IMR-90 (cell line): ENCODE results near the gene ZNF423. TPM values are rescaled to one million over a fixed set of nuclear protein-coding genes. Genes with fewer than 3 reads are reported as not detected.

Source experiments
- ATAC-seq: fragments of 200-7000 bp; cut with Tn5 transposase; 2 replicates; pipeline ENCODE4 v1.9.1; 2020; ENCODE audit warnings: low read depth, mild to moderate bottlenecking, moderate library complexity
- BruUV-seq: library from RNA; stranded (reverse); fragments of 400-500 nt; replicated peaks from 2 replicates; lab custom pipeline; 2021; lab: Mats Ljungman, UMichigan
- CTCF ChIA-PET: fragments of 300-600 bp; formaldehyde crosslinking; extraction: SDS; loops from one replicate; lab custom pipeline; 2021; ENCODE audit warnings: antibody characterized with exemption; lab: Yijun Ruan, JAX
- POLR2A ChIA-PET: fragments of 300-600 bp; sonication (Branson Sonifier 250); formaldehyde crosslinking; loops from one replicate; lab custom pipeline; 2022; ENCODE audit warnings: antibody characterized with exemption; ENCODE audit not compliant: unreplicated experiment; lab: Charles Lee
- DNase-seq: peaks from one replicate; pipeline ENCODE4 v3.0.0; 2013
- H2AFZ ChIP-seq: replicated peaks from 2 replicates; pipeline ENCODE3; 2013; ENCODE audit warnings: low read length, mild to moderate bottlenecking; ENCODE audit not compliant: poor library complexity
- H2AK5ac ChIP-seq: 2 replicates; pipeline ENCODE4 v1.6.1; 2013; ENCODE audit warnings: low read depth, low read length, inconsistent platforms
- H2AK9ac ChIP-seq: replicated peaks from 2 replicates; pipeline ENCODE3; 2013; ENCODE audit warnings: mild to moderate bottlenecking, low read depth, low read length, moderate library complexity; ENCODE audit not compliant: poor library complexity
- H2BK120ac ChIP-seq: 2 replicates; pipeline ENCODE4 v1.6.1; 2013; ENCODE audit warnings: low read depth, low read length, inconsistent platforms
- H2BK15ac ChIP-seq: 3 replicates; pipeline ENCODE4 v1.6.1; 2013; ENCODE audit warnings: low read depth, low read length, inconsistent platforms
- H2BK20ac ChIP-seq: 2 replicates; pipeline ENCODE4 v1.6.1; 2013; ENCODE audit warnings: low read depth, mild to moderate bottlenecking, inconsistent platforms, low read length, moderate library complexity
- H2BK5ac ChIP-seq: 2 replicates; pipeline ENCODE4 v1.6.1; 2013; ENCODE audit warnings: mild to moderate bottlenecking, low read depth, low read length, inconsistent platforms; ENCODE audit not compliant: poor library complexity, severe bottlenecking
- H3K14ac ChIP-seq: replicated peaks from 2 replicates; pipeline ENCODE4 v1.6.1; 2013; ENCODE audit warnings: low read depth, low read length, inconsistent platforms
- H3K18ac ChIP-seq: 2 replicates; pipeline ENCODE4 v1.6.1; 2013; ENCODE audit warnings: low read depth, low read length, control low read depth
- H3K23ac ChIP-seq: 2 replicates; pipeline ENCODE4 v1.6.1; 2013; ENCODE audit warnings: low read depth, low read length, inconsistent platforms
- H3K27ac ChIP-seq: 2 replicates; pipeline ENCODE4 v1.5.1; 2013; ENCODE audit warnings: mild to moderate bottlenecking, control low read depth, low read length; ENCODE audit not compliant: insufficient read depth
- H3K27me3 ChIP-seq: 2 replicates; pipeline ENCODE4 v1.6.1; 2013; ENCODE audit warnings: low read length; ENCODE audit not compliant: control insufficient read depth, insufficient read depth
- H3K36me3 ChIP-seq: 2 replicates; pipeline ENCODE4 v1.6.1; 2013; ENCODE audit warnings: low read length, mixed read lengths; ENCODE audit not compliant: control insufficient read depth, insufficient read depth
- H3K4ac ChIP-seq: 2 replicates; pipeline ENCODE4 v1.6.1; 2013; ENCODE audit warnings: low read depth, low read length, inconsistent platforms
- H3K4me1 ChIP-seq: 2 replicates; pipeline ENCODE4 v1.6.1; 2013; ENCODE audit warnings: low read length, mixed read lengths; ENCODE audit not compliant: control insufficient read depth, insufficient read depth
- H3K4me2 ChIP-seq: 2 replicates; pipeline ENCODE4 v1.6.1; 2013; ENCODE audit warnings: low read depth, mild to moderate bottlenecking, control low read depth, low read length, moderate library complexity
- H3K4me3 ChIP-seq: 2 replicates; pipeline ENCODE4 v1.5.1; 2013; ENCODE audit warnings: low read depth, mild to moderate bottlenecking, control low read depth, low read length, moderate library complexity; ENCODE audit not compliant: insufficient read depth
- H3K56ac ChIP-seq: 2 replicates; pipeline ENCODE4 v1.6.1; 2013; ENCODE audit warnings: low read length, inconsistent platforms; ENCODE audit not compliant: insufficient read depth; ENCODE audit errors: extremely low read depth
- H3K79me1 ChIP-seq, 2 experiments: 2 replicates each; pipeline ENCODE4 v1.6.1; 2013; ENCODE audit warnings: low read length in 2 of 2, inconsistent platforms in 1 of 2, low read depth in 1 of 2
- H3K9ac ChIP-seq: 2 replicates; pipeline ENCODE4 v1.6.1; 2013; ENCODE audit warnings: low read depth, low read length, control low read depth
- H3K9me1 ChIP-seq: 2 replicates; pipeline ENCODE4 v1.6.1; 2013; ENCODE audit warnings: low read length, inconsistent platforms; ENCODE audit not compliant: insufficient read depth
- H3K9me3 ChIP-seq: 2 replicates; pipeline ENCODE4 v1.6.1; 2013; ENCODE audit warnings: low read length; ENCODE audit not compliant: control insufficient read depth, insufficient read depth
- H4K20me1 ChIP-seq: 2 replicates; pipeline ENCODE4 v1.6.1; 2013; ENCODE audit warnings: low read length, inconsistent platforms; ENCODE audit not compliant: insufficient read depth
- H4K5ac ChIP-seq: 2 replicates; pipeline ENCODE4 v1.6.1; 2013; ENCODE audit warnings: mild to moderate bottlenecking, low read depth, low read length, control low read depth
- H4K8ac ChIP-seq, 2 experiments: 2 replicates each; pipeline ENCODE4 v1.6.1; 2013; ENCODE audit warnings: low read depth in 2 of 2, low read length in 2 of 2, control low read depth in 1 of 2, inconsistent platforms in 1 of 2
- H4K91ac ChIP-seq: 2 replicates; pipeline ENCODE4 v1.6.1; 2013; ENCODE audit warnings: low read depth, low read length, inconsistent platforms; ENCODE audit not compliant: insufficient read depth
- BHLHE40 ChIP-seq: fragments of 150-350 bp; IDR thresholded peaks from 2 replicates; pipeline ENCODE4 v1.6.1; 2016; ENCODE audit warnings: mild to moderate bottlenecking, low read depth, low read length
- CEBPB ChIP-seq: IDR thresholded peaks from 2 replicates; pipeline ENCODE4 v1.6.1; 2012; ENCODE audit warnings: low read depth, low read length, improper control_type of control experiment
- CHD1 ChIP-seq: IDR thresholded peaks from 2 replicates; pipeline ENCODE4 v1.6.1; 2012; ENCODE audit warnings: low read depth, low read length, improper control_type of control experiment
- CTCF ChIP-seq: conservative IDR thresholded peaks from 2 replicates; pipeline ENCODE4 v1.5.1; 2012; ENCODE audit warnings: mild to moderate bottlenecking, low read depth, low read length, improper control_type of control experiment
- ELK1 ChIP-seq: fragments of 150-350 bp; IDR thresholded peaks from 2 replicates; pipeline ENCODE4 v1.6.1; 2016; ENCODE audit warnings: low read depth, mild to moderate bottlenecking, low read length, moderate library complexity, borderline replicate concordance
- FOS ChIP-seq: fragments of 150-350 bp; IDR thresholded peaks from 2 replicates; pipeline ENCODE4 v1.6.1; 2016; ENCODE audit warnings: low read depth, low read length
- MAFK ChIP-seq: IDR thresholded peaks from 2 replicates; pipeline ENCODE4 v1.6.1; 2012; ENCODE audit warnings: low read depth, low read length, improper control_type of control experiment
- MAZ ChIP-seq: IDR thresholded peaks from 2 replicates; pipeline ENCODE4 v1.6.1; 2012; ENCODE audit warnings: low read depth, mild to moderate bottlenecking, low read length, improper control_type of control experiment, moderate library complexity, borderline replicate concordance
- MXI1 ChIP-seq: IDR thresholded peaks from 2 replicates; pipeline ENCODE4 v1.6.1; 2012; ENCODE audit warnings: low read depth, mild to moderate bottlenecking, low read length, moderate library complexity, borderline replicate concordance
- NFE2L2 ChIP-seq: fragments of 150-350 bp; IDR thresholded peaks from 2 replicates; pipeline ENCODE4 v1.6.1; 2016; ENCODE audit warnings: low read depth, mild to moderate bottlenecking, low read length
- POLR2A ChIP-seq: IDR thresholded peaks from 2 replicates; pipeline ENCODE4 v1.6.1; 2012; ENCODE audit warnings: mild to moderate bottlenecking, low read depth, low read length
- RAD21 ChIP-seq: IDR thresholded peaks from 2 replicates; pipeline ENCODE4 v1.6.1; 2012; ENCODE audit warnings: low read length, improper control_type of control experiment
- RCOR1 ChIP-seq: IDR thresholded peaks from 2 replicates; pipeline ENCODE4 v1.6.1; 2012; ENCODE audit warnings: mild to moderate bottlenecking, low read length, improper control_type of control experiment; ENCODE audit not compliant: insufficient replicate concordance
- RFX5 ChIP-seq: IDR thresholded peaks from 2 replicates; pipeline ENCODE4 v1.8.0; 2012; ENCODE audit warnings: low read depth, mild to moderate bottlenecking, low read length, moderate library complexity
- SMC3 ChIP-seq: fragments of 150-350 bp; IDR thresholded peaks from 2 replicates; pipeline ENCODE4 v1.6.1; 2016; ENCODE audit warnings: low read depth, mild to moderate bottlenecking, antibody characterized with exemption, low read length, moderate library complexity
- USF2 ChIP-seq: fragments of 150-350 bp; IDR thresholded peaks from 2 replicates; pipeline ENCODE4 v1.6.1; 2017; ENCODE audit warnings: mild to moderate bottlenecking, antibody characterized with exemption, low read length, low read depth
- WGBS, 2 experiments: methylation state at CpG; one replicate each; pipeline versions ENCODE4 v1.1.5 to v1.1.7; 2013; ENCODE audit warnings: missing lambda C conversion rate in 2 of 2; ENCODE audit not compliant: insufficient read length in 1 of 2; ENCODE audit errors: extremely low coverage in 2 of 2; 5-methylcytosine and 5-hydroxymethylcytosine counted together
- dilution Hi-C: fragments of 300-500 bp; cut with HindIII; formaldehyde crosslinking; loops from one replicate; pipeline ENCODE4 v1.14.3; 2018; ENCODE audit warnings: low sequenced_read_pairs; ENCODE audit not compliant: unreplicated experiment
- in situ Hi-C: fragments of 300-500 bp; cut with MboI; formaldehyde crosslinking; loops from 3 replicates; pipeline ENCODE4 v1.14.3; 2019; ENCODE audit warnings: low sequenced_read_pairs, inconsistent platforms, mixed read lengths
- intact Hi-C: fragments of 100-400 bp; cut with micrococcal nuclease; formaldehyde crosslinking; loops from 2 replicates; pipeline ENCODE4 v1.10.0; 2022
- polyA plus RNA-seq, 3 experiments: library from polyadenylated mRNA; depleted of rRNA; stranded (reverse); fragments of >200 nt; gene quantifications; 2 replicates each; pipeline ENCODE4 v1.2.3, GENCODE V29; 2012; ENCODE audit warnings: low replicate concordance in 1 of 3
- total RNA-seq: library from RNA; depleted of rRNA; stranded (reverse); fragments of >200 nt; gene quantifications from 2 replicates; pipeline ENCODE4 v1.2.3, GENCODE V29; 2012

The ZNF423 gene
- total and polyA plus RNA-seq, 2 of the 4 experiments (the other 2 are of a cell fraction), result under 0.01 to 0.10 TPM

GRCh38 chr16:49498666-49499413 lies 357.1 kb downstream of the ZNF423 start:
- H3K79me1 ChIP-seq, result no peaks in the 10 kb centered on the region
- BruUV-seq, result no TSS peak

More at GRCh38 chr16:49498666-49499413, 357.1 kb downstream of the ZNF423 start:
- H3K4ac ChIP-seq, result no peak overlapping the region
- H3K4me2 ChIP-seq, result no peak overlapping the region
- H2BK15ac ChIP-seq, result no peak overlapping the region
- no peak overlapping the region for H4K8ac ChIP-seq
- H4K5ac ChIP-seq, result no peak overlapping the region
- no peak for DNase-seq
- no peaks in the 10 kb centered on the region for H4K20me1 ChIP-seq
- no peak overlapping the region for H2BK120ac ChIP-seq
- 27% methylated on average over 8 of the region's 20 CpGs; no CpG with 5 or more reads in 1 of the 2 experiments for WGBS, 2 experiments
- H2AK5ac ChIP-seq, result no peak overlapping the region
- intact Hi-C loops, result no loop called here
- H3K4me1 ChIP-seq, result no peaks in the 10 kb centered on the region
- TF ChIP-seq MAZ (no peak), RAD21 (no peak), SMC3 (no peak), FOS (no peak), RCOR1 (no peak), CEBPB (no peak), NFE2L2 (no peak), MXI1 (no peak), MAFK (no peak), BHLHE40 (no peak), ELK1 (no peak), POLR2A (no peak), USF2 (no peak), CHD1 (no peak), CTCF (no peak), RFX5 (no peak)
- no peak overlapping the region for H3K14ac ChIP-seq
- H3K27ac ChIP-seq, result no peak overlapping the region
- no peaks in the 10 kb centered on the region for H3K9me1 ChIP-seq
- H4K91ac ChIP-seq, result no peak overlapping the region
- no peak overlapping the region for H3K56ac ChIP-seq
- H3K18ac ChIP-seq, result no peak overlapping the region
- no peak overlapping the region for H2AK9ac ChIP-seq
- POLR2A ChIA-PET, result no interaction called here
- H3K9me3 ChIP-seq, result no peaks in the 10 kb centered on the region
- no peak overlapping the region for H2BK20ac ChIP-seq
- no peak overlapping the region for H2BK5ac ChIP-seq
- dilution Hi-C loops, result no loop called here
- no peak overlapping the region for H3K23ac ChIP-seq
- no peaks in the 10 kb centered on the region for H3K36me3 ChIP-seq
- CTCF ChIA-PET, result no interaction called here
- no peak overlapping the region for H3K9ac ChIP-seq
- in situ Hi-C loops, result no loop called here
- no peak for ATAC-seq
- H3K4me3 ChIP-seq, result no peak overlapping the region
- no peaks in the 10 kb centered on the region; the same call in 1 of the 2 replicates for H3K27me3 ChIP-seq
- H2AFZ ChIP-seq, result no peak overlapping the region
